Uterus (tissue), 4 donors: ENCODE data around the gene SWI5. TPM values are rescaled to one million over a fixed set of nuclear protein-coding genes. Genes with fewer than 3 reads are reported as not detected.

ENCODE experiments used
- DNase-seq, 2 donors: peaks; one replicate each; pipeline ENCODE4 v3.0.0-alpha.2; 2019 to 2020
- H3K27ac ChIP-seq, 2 donors: fragments of 200-600 bp; sonication (generic); 1 replicate in 1 of 2; 2 replicates in 1 of 2; pipeline ENCODE4 v1.5.1; 2016 to 2018
- H3K27me3 ChIP-seq, 2 donors: fragments of 200-600 bp; sonication (generic); one replicate each; pipeline ENCODE4 v1.5.1; 2018 to 2019; ENCODE audit warnings: control low read depth in 1 of 2
- H3K36me3 ChIP-seq, 2 donors: fragments of 200-600 bp; sonication (generic); one replicate each; pipeline ENCODE4 v1.5.1; 2019; ENCODE audit warnings: control low read depth in 1 of 2
- H3K4me1 ChIP-seq, 2 donors: fragments of 200-600 bp; sonication (generic); one replicate each; pipeline ENCODE4 v1.5.1; 2018 to 2019; ENCODE audit warnings: control low read depth in 1 of 2
- H3K4me3 ChIP-seq, 2 donors: fragments of 200-600 bp; sonication (generic); 1 replicate in 1 of 2; 2 replicates in 1 of 2; pipeline ENCODE4 v1.5.1; 2018 to 2019; ENCODE audit warnings: mild to moderate bottlenecking in 1 of 2
- H3K9me3 ChIP-seq, 2 donors: fragments of 200-600 bp; sonication (generic); one replicate each; pipeline ENCODE4 v1.5.1; 2019; ENCODE audit warnings: control low read depth in 1 of 2
- POLR2A ChIP-seq, 2 donors: fragments of 450-650 bp; IDR thresholded peaks; one replicate each; pipeline ENCODE4 v1.6.1; 2016; ENCODE audit warnings: antibody characterized with exemption in 2 of 2, mild to moderate bottlenecking in 1 of 2, moderate library complexity in 1 of 2
- intact Hi-C: fragments of 100-400 bp; cut with DNase I; formaldehyde crosslinking; loops from one replicate; pipeline ENCODE4 v1.15.1; 2023; ENCODE audit warnings: low total_unique reads
- total RNA-seq, 4 donors: library from RNA; depleted of rRNA in 3 of 4; stranded (reverse); fragments of >200 nt in 3 of 4; gene quantifications; one replicate each; pipeline versions ENCODE4 v1.1.0 to v1.2.4, GENCODE V29; 2014 to 2023
- TF ChIP-seq, protein P1 (sequence below), 4 experiments: fragments of 200-600 bp in 2 of 4; fragments of 450-650 bp in 2 of 4; sonication (generic) in 2 of 4; IDR thresholded peaks; one replicate each; pipeline ENCODE4 v1.5.1; 2016 to 2019; ENCODE audit warnings: antibody characterized with exemption in 4 of 4, mild to moderate bottlenecking in 2 of 4, moderate library complexity in 1 of 4
- donor health status: DM: yes; HTN: yes; CAD: no.

SWI5 gene
- total RNA-seq, 4 donors from 2014 or later = 10.3 to 86.1 (median 19.3) TPM

DNA sequence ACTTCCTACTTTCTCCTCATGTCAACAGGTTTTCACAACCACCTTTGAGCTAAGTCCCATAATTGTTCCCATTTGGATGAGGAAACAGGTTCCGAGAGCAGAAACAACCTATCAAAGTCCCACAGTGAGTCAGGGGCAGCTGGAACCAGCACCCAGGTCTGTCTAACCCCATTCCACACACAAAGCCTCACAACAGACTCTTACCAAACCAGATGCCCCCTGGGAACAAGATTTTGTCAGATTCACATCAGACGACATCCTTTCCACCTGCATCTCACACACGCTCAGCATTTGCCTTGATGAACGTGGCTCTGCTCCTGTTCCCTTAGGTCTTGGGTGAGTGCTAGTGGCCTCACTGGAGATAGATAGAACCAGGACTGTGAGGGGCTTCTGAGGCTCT lies 17.0 kb downstream of the SWI5 start:
- no peaks in the 10 kb centered on the region for H3K9me3 ChIP-seq
- no peaks in the 10 kb centered on the region for H3K4me1 ChIP-seq
- no peak for DNase-seq
- no peaks in the 10 kb centered on the region for H3K36me3 ChIP-seq
- H3K27ac ChIP-seq = no peak overlapping the region
- intact Hi-C loops = no loop called here
- no peaks in the 10 kb centered on the region for H3K27me3 ChIP-seq
- no peak overlapping the region for H3K4me3 ChIP-seq
- TF ChIP-seq, protein P1, sequence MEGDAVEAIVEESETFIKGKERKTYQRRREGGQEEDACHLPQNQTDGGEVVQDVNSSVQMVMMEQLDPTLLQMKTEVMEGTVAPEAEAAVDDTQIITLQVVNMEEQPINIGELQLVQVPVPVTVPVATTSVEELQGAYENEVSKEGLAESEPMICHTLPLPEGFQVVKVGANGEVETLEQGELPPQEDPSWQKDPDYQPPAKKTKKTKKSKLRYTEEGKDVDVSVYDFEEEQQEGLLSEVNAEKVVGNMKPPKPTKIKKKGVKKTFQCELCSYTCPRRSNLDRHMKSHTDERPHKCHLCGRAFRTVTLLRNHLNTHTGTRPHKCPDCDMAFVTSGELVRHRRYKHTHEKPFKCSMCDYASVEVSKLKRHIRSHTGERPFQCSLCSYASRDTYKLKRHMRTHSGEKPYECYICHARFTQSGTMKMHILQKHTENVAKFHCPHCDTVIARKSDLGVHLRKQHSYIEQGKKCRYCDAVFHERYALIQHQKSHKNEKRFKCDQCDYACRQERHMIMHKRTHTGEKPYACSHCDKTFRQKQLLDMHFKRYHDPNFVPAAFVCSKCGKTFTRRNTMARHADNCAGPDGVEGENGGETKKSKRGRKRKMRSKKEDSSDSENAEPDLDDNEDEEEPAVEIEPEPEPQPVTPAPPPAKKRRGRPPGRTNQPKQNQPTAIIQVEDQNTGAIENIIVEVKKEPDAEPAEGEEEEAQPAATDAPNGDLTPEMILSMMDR (IDR thresholded peaks at IDR 0.05) = no peak
- TF ChIP-seq POLR2A (IDR thresholded peaks at IDR 0.05) = no peak

DNA sequence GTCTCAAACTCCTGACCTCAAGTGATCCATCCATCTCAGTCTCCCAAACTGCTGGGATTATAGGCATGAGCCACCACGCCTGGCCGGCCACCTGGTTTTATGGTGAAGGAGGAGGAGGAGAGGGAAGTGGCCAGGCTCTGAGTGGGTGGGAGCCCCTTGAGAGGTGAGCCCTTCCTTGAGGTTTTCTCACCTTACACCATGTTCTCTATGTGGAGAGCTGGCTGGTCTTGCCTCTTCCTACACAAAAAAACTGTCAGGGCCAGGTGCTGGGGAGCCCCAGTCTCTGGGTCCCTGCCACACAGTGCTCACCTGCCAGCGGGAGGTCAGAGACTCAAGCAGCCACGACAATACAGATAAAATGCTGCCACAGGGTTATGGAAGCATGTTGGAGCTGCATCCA lies 18.1 kb downstream of the SWI5 start:
- H3K4me3 ChIP-seq = no peak overlapping the region
- DNase-seq = no peak
- intact Hi-C loops = no loop called here
- H3K27me3 ChIP-seq = no peaks in the 10 kb centered on the region
- no peak overlapping the region for H3K27ac ChIP-seq
- TF ChIP-seq POLR2A (IDR thresholded peaks at IDR 0.05) = no peak
- TF ChIP-seq, protein P1 (IDR thresholded peaks at IDR 0.05) = no peak
- no peaks in the 10 kb centered on the region for H3K4me1 ChIP-seq
- no peaks in the 10 kb centered on the region for H3K36me3 ChIP-seq
- no peaks in the 10 kb centered on the region for H3K9me3 ChIP-seq

DNA sequence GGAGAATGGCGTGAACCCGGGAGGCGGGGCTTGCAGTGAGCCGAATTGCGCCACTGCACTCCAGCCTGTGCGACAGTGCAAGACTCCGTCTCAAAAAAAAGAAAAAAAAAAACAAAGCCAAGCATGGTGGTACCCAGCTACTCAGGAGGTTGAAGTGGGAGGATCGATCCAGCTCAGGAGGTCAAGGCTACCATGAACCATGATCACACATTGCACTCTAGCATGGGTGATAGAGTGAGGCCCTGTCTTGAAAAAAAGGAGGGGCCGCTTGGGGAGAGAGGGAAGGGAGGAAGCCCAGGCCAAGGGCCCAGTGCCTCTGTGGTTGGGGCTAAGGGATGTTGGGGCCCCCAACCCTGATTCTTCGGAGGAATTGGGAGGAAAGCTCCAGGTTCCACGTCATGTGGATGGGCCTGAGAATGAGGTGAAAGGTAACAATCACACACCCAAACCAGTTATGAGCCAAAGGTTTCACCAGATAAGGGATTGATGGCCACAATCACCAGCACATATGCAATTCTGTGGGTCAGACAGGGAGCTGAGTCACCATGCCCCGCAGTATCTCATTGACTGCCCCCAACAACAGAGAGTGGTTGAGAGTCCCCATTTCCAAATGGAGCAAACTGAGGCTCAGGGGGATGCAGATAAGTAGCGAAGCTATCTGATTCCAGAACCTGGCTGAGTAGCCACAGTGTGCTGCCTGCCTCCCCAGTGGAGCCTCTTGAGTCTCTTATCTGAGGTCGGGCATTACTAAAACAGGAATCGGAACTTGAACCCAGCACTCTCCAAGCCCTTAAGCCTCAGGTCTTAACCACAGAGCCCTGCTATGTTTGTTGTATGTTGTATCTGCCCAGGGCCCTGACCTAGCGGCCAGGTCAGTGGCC lies 20.5 kb downstream of the SWI5 start:
- intact Hi-C loops = no loop called here
- TF ChIP-seq POLR2A (IDR thresholded peaks at IDR 0.05) = no peak
- TF ChIP-seq, protein P1 (IDR thresholded peaks at IDR 0.05) = no peak
- Histone ChIP-seq H3K4me1 (no peaks in the 10 kb centered on the region), H3K9me3 (no peaks in the 10 kb centered on the region), H3K27me3 (no peaks in the 10 kb centered on the region), H3K36me3 (no peaks in the 10 kb centered on the region), H3K27ac (no peak overlapping the region), H3K4me3 (no peak overlapping the region)
- no peak for DNase-seq

DNA sequence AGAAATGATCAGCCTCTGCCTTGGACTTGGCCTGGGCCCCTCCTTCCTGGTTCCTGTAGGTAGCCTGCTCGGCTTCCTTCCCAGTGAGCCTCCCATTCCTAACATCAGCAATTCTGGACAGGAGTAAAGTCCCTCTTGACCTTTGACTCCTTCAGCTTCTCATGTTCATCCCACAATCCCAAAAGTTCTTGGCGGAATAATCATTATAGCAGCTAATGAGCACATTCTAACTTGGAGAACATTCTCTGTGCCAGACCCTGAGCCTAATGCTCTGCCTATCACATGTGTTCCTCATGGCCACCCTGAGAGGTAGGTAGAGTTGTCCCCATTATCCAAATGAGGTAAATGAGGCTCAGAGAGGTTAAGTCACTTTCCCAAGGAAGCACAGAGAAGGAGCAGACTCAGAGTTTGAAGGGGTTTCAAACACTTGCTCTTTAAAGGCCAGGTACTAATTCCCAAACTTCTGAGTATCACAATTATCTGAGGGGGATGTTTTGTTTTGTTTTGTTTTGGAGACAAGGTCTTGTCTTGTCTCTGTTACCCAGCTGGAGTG lies 21.2 kb downstream of the SWI5 start:
- Histone ChIP-seq H3K9me3 (no peaks in the 10 kb centered on the region), H3K4me3 (no peak overlapping the region), H3K27me3 (no peaks in the 10 kb centered on the region), H3K36me3 (no peaks in the 10 kb centered on the region), H3K27ac (no peak overlapping the region), H3K4me1 (no peaks in the 10 kb centered on the region)
- no peak for DNase-seq
- TF ChIP-seq, protein P1 (IDR thresholded peaks at IDR 0.05) = no peak
- no peak for TF ChIP-seq POLR2A (IDR thresholded peaks at IDR 0.05)
- intact Hi-C loops = no loop called here
